HEK293T (cell line): ENCODE data around the gene OSBPL8.

Source experiments
- CTCF ChIA-PET: fragments of 350-600 bp; formaldehyde crosslinking; extraction: SDS; loops from one replicate; lab custom pipeline; 2021; ENCODE audit warnings: antibody characterized with exemption, inconsistent platforms; lab: Yijun Ruan, JAX
- POLR2A ChIA-PET: fragments of 350-600 bp; formaldehyde crosslinking; extraction: SDS; loops from one replicate; lab custom pipeline; 2020; ENCODE audit warnings: antibody characterized with exemption, inconsistent platforms; lab: Yijun Ruan, JAX
- DNase-seq: peaks from one replicate; pipeline ENCODE4 v3.0.0; 2012; ENCODE audit warnings: mixed read lengths; ENCODE audit errors: extremely low spot score
- ARNT ChIP-seq: fragments of 450-650 bp; IDR thresholded peaks from 2 replicates; pipeline ENCODE4 v1.6.1; 2017; ENCODE audit warnings: mild to moderate bottlenecking
- BHLHE40 ChIP-seq: fragments of 450-650 bp; IDR thresholded peaks from 2 replicates; pipeline ENCODE4 v1.6.1; 2016; ENCODE audit warnings: mild to moderate bottlenecking, moderate library complexity, borderline replicate concordance
- CTBP1 ChIP-seq: fragments of 450-650 bp; IDR thresholded peaks from 2 replicates; pipeline ENCODE4 v1.6.1; 2016; ENCODE audit warnings: borderline replicate concordance
- ELF4 ChIP-seq: fragments of 450-650 bp; IDR thresholded peaks from 2 replicates; pipeline ENCODE4 v1.6.1; 2017; ENCODE audit warnings: antibody characterized with exemption
- FOXA1 ChIP-seq: fragments of 450-650 bp; IDR thresholded peaks from 2 replicates; pipeline ENCODE4 v1.6.1; 2016; ENCODE audit warnings: mild to moderate bottlenecking
- FOXK2 ChIP-seq: fragments of 450-650 bp; IDR thresholded peaks from 2 replicates; pipeline ENCODE4 v1.6.1; 2016; ENCODE audit warnings: mild to moderate bottlenecking
- FOXM1 ChIP-seq: fragments of 450-650 bp; IDR thresholded peaks from 2 replicates; pipeline ENCODE4 v1.6.1; 2017; ENCODE audit warnings: mild to moderate bottlenecking, borderline replicate concordance
- HDGF ChIP-seq: fragments of 450-650 bp; IDR thresholded peaks from 2 replicates; pipeline ENCODE4 v1.6.1; 2017; ENCODE audit warnings: antibody characterized with exemption, borderline replicate concordance
- L3MBTL2 ChIP-seq: fragments of 450-650 bp; conservative IDR thresholded peaks from 2 replicates; pipeline ENCODE4 v1.6.1; 2016; ENCODE audit warnings: mild to moderate bottlenecking
- LEF1 ChIP-seq: fragments of 450-650 bp; IDR thresholded peaks from 2 replicates; pipeline ENCODE4 v1.6.1; 2017; ENCODE audit warnings: mild to moderate bottlenecking, borderline replicate concordance
- NFRKB ChIP-seq: fragments of 450-650 bp; IDR thresholded peaks from 2 replicates; pipeline ENCODE4 v1.6.1; 2016; ENCODE audit warnings: mild to moderate bottlenecking, moderate library complexity
- PKNOX1 ChIP-seq: fragments of 450-650 bp; IDR thresholded peaks from 2 replicates; pipeline ENCODE4 v1.6.1; 2016
- SP1 ChIP-seq: fragments of 450-650 bp; IDR thresholded peaks from 2 replicates; pipeline ENCODE4 v1.6.1; 2017
- SUZ12 ChIP-seq: fragments of 450-650 bp; IDR thresholded peaks from 2 replicates; pipeline ENCODE4 v1.6.1; 2016; ENCODE audit warnings: mild to moderate bottlenecking
- TARDBP ChIP-seq: fragments of 450-650 bp; IDR thresholded peaks from 2 replicates; pipeline ENCODE4 v1.6.1; 2016
- ZNF384 ChIP-seq: fragments of 450-650 bp; IDR thresholded peaks from 2 replicates; pipeline ENCODE4 v1.6.1; 2016

Gene OSBPL8

GRCh38 chr12:76426160-76426559 is 133.4 kb downstream of the OSBPL8 start:
- DNase-seq = no peak
- POLR2A ChIA-PET = no interaction called here
- CTCF ChIA-PET = no interaction called here
- TF ChIP-seq SUZ12 = no peak
- TF ChIP-seq PKNOX1 = no peak

GRCh38 chr12:76424941-76425340 is 134.6 kb downstream of the OSBPL8 start:
- POLR2A ChIA-PET = no interaction called here
- no peak for DNase-seq
- CTCF ChIA-PET = no interaction called here
- TF ChIP-seq ARNT = no peak
- no peak for TF ChIP-seq NFRKB
- no peak for TF ChIP-seq L3MBTL2
- no peak for TF ChIP-seq TARDBP
- no peak for TF ChIP-seq ZNF384
- no peak for TF ChIP-seq FOXK2
- TF ChIP-seq HDGF = no peak
- TF ChIP-seq LEF1 = no peak
- TF ChIP-seq CTBP1 = no peak
- no peak for TF ChIP-seq BHLHE40
- TF ChIP-seq ELF4 = no peak
- TF ChIP-seq SP1 = no peak
- no peak for TF ChIP-seq PKNOX1
- no peak for TF ChIP-seq SUZ12
- no peak for TF ChIP-seq FOXA1
- no peak for TF ChIP-seq FOXM1

DNA sequence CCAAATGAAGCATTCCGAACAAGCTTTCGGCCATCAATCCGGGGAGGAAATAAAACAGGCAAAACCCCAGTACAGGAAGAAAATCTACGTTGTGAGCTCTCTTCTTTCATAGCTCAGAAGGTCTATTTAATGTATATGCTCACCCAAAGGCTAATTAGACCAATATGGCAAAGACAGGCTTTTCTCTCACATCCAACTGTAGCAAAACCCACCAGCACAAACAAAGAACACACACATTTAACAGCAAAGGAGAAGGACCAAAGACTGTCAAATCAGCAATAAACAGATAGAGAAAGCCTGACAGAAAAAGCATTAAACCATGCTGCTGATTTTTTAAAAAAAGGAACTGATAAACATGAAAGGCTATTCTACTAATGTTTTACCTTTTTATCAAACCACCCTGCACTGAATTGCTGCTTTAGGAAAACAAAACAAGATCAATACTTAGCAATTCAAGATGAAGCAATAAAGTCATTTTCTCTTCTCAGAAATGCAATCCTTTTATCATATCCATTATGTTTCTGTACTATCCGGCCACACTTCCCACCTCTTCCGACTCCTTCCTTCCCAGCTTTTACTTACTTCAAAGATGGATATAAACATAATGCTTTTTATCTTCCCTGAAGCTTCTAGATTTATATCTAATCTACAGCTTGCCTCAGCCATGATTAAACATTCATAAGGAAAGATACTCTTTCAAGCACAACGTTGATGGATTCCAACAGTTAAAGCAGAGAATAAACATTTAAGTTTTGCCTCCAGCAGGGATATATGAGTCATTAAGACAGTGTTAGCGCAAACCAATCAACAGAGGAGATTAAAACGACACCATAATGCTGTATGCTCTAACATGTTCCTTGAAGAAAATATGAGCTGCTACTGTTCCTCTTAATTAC is 136.8 kb downstream of the OSBPL8 start:
- ChIA-PET POLR2A (interaction anchor here (0.6 to 0.9 kb wide), 2 partner anchors 17 to 74 kb away, joined by 3 to 4 read pairs; partner anchors contain the start of gene BBS10), CTCF (interaction anchor here (0.6 kb wide), 1 partner anchor 34 kb away, joined by 4 read pairs; no protein-coding TSS in a partner anchor)
- peak; percentile 9 for DNase-seq

GRCh38 chr12:76422154-76422542 is 137.4 kb downstream of the OSBPL8 start:
- no peak for DNase-seq
- POLR2A ChIA-PET = interaction anchor here (0.9 kb wide), 1 partner anchor 17 kb away, joined by 3 read pairs; no protein-coding TSS in a partner anchor
- TF ChIP-seq L3MBTL2 (no peak), ELF4 (no peak), CTBP1 (no peak), FOXA1 (no peak), ARNT (no peak), SUZ12 (no peak), NFRKB (no peak)
- CTCF ChIA-PET = no interaction called here

More for the DNA sequence above, 136.8 kb downstream of the OSBPL8 start:
- TF ChIP-seq PKNOX1 (no peak), SUZ12 (no peak), TARDBP (no peak), CTBP1 (no peak), FOXK2 (no peak), LEF1 (no peak), ELF4 (no peak), L3MBTL2 (no peak), NFRKB (no peak), ARNT (no peak), BHLHE40 (no peak), FOXA1 (no peak), SP1 (no peak), HDGF (no peak), ZNF384 (no peak), FOXM1 (no peak)

DNA sequence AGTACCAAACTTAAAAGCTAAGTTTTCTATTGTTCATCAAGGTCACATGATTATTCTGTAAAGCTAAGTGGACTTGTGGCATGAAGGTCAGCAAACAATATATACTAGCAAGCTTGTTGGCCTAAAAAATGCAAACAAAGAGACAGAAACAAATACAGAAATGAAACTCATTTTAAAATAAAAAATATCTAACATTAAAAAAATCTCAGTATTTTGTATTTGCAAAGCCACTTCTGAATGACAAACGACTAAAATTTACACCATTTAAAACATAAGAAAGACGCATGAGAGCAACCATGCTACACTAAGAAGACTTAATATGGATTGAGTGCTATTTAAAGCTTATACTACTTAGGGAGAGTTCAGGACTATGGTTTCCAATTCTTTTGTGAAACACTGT is 138.5 kb downstream of the OSBPL8 start:
- no peak for DNase-seq
- no peak for TF ChIP-seq ZNF384
- no peak for TF ChIP-seq SUZ12
- TF ChIP-seq PKNOX1 = no peak
- TF ChIP-seq TARDBP = no peak
- no peak for TF ChIP-seq FOXM1
- TF ChIP-seq L3MBTL2 = no peak
- no peak for TF ChIP-seq ELF4
- TF ChIP-seq ARNT = no peak
- no peak for TF ChIP-seq FOXA1
- TF ChIP-seq FOXK2 = no peak
- no peak for TF ChIP-seq HDGF
- TF ChIP-seq LEF1 = no peak
- no peak for TF ChIP-seq BHLHE40
- no peak for TF ChIP-seq NFRKB
- no peak for TF ChIP-seq SP1
- TF ChIP-seq CTBP1 = no peak
- CTCF ChIA-PET = no interaction called here
- POLR2A ChIA-PET = no interaction called here
